Measurements from ENCODE around the gene VAPB.

DNA sequence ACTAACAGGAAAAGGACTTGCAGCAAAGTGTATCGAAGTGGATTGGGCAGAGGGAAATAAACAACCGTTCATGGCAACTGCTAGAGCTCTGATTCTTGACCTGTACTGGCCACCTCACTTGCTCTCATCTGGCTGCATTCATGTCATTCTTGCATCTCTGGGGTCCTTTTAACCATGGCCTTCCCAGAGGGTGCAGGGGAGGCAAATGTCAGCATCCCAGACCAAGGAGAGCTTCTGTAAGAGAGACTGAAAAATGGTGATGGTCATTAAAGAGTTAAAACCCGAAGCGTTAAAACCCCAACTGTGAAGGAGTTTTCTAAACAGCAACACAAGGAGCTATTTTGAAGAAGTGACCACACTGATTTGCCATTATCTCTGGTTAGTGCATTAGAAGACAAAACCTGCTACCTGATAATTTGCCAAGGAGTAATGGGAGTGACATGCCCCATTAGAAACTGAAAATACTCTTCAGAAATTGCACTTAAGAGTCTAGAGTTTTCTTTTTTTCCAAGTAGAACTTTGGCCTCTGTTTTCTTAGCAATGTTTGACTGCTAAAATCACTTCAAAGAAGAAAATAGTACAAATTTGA, 63.7 kb downstream of the VAPB start:
- TF ChIP-seq CTCF (IDR thresholded peaks at IDR 0.05 in 2 of 3, conservative IDR thresholded peaks at IDR 0.05 in 1 of 3; ENCODE audit: control insufficient read depth in 2 of 3, extremely low read depth in 1 of 3, insufficient read depth in 1 of 3, low read depth in 3 of 3, low read length in 3 of 3) (no peak), EZH2 (IDR thresholded peaks at IDR 0.05; ENCODE audit: borderline replicate concordance, control insufficient read depth, low read depth, low read length) (no peak), TAF1 (IDR thresholded peaks at IDR 0.05; ENCODE audit: borderline replicate concordance, low read depth, low read length) (no peak), ZNF24 (IDR thresholded peaks at IDR 0.05) (no peak), JUND (IDR thresholded peaks at IDR 0.05; ENCODE audit: low read depth, low read length) (no peak), E2F4 (IDR thresholded peaks at IDR 0.05; ENCODE audit: low read depth, low read length) (no peak)
